GM19452 (cell line): Measurements from ENCODE around the gene TRIO.

Source experiments
- ATAC-seq: cut with Tn5 transposase; IDR thresholded peaks from one replicate; pipeline ENCODE4 v1.9.1; 2021; ENCODE audit not compliant: unreplicated experiment

The TRIO gene

DNA sequence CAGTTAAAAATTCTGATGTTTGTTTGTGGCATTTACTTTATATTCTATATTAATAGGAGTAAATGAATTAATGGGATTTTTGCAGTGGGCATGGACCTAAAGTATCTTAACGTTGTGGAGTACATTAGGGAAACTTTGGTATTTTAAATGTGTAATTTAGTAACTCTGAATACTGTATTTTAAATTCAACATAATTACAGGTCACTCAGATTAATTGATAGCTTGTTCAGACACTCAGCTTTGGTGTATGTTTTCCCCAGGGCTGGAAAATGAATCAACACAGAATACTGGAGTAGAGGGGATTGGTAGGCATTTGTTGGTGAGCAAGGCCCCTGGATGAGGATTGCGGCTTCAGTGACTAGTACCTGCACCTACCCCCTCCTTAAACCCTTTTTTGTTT, 117.5 kb downstream of the TRIO start:
- no peak for ATAC-seq

DNA sequence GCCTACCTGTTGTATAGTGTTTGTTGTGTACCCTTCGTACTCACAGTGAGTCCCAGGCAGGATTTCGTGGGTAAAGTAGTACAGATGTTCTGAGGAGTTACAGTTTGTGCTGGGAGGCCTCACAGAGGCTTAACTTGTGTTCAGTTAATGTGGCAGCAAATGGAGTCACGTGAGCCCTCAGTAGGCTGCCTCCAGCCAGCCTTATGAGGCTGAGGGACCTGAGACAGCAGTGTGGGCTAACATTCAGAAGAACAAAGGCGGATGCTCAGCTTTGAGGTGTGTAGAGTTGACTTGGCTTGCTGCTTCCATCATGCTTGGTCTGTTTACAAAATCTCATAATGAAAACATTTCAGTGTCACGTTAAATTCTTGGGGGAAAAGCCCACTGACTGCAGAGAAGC, 118.1 kb downstream of the TRIO start:
- no peak for ATAC-seq

DNA sequence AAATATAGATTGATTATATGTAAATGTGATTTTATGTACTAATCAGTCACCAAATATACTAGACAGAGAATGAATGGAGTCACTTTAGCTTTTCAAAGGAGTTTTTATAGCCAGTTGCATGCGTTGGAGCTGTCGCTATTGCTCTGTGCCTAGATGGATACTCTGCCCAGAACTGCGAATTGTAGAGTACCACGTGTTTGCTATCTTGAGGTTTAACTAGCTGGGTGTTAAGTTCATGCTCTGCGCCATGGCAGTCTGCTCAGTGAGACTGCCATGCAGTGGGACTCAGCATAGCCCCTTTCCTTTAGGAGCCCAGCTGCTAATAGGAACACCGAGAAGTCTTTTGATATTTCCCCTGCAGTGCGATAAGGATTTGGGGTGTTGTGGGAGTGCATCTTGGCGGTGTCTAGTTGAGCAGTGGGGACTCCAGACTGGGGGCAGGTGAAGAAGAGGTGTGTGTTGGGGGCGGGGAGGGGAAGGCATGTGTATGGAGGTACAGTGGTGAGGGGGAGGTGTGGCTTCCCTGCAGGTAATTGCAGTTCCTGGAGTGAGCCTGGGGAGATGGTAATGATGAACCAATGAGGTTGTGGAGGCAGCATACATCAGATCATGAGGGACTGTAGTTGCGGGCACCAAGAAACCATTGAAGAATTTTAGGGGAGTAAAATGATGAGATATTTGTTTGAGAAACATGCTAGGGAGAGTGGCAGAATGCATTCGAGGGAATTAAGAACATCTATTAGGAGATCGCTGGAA, 118.9 kb downstream of the TRIO start:
- no peak for ATAC-seq

GRCh38 chr5:14263113-14263512, 120.0 kb downstream of the TRIO start:
- ATAC-seq, result no peak

GRCh38 chr5:14263699-14264098, 120.6 kb downstream of the TRIO start:
- ATAC-seq, result no peak

GRCh38 chr5:14264605-14265316, 121.6 kb downstream of the TRIO start:
- peak; percentile 87 for ATAC-seq

- no peak for ATAC-seq
Measured at GRCh38 chr5:14265570-14265969, 122.4 kb downstream of the TRIO start.

DNA sequence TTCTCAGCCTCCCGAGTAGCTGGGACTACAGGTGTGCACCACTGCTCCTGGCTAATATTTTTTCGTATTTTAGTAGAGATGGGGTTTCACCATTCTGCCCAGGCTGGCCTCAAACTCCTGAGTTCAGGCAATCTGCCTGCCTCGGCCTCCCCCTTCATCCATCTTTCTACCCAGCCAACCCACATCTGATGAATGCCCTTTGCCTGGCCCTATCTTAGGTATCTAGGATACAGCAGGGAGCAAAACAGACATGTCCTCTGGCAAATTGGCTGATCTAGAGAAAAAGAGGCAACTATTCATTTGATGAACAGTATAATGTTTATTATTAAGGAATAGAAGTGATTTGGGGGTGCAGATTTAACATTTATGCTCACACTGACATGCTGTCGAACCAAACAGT, 123.0 kb downstream of the TRIO start:
- no peak for ATAC-seq

- ATAC-seq, result no peak
Measured at GRCh38 chr5:14266686-14267085, 123.5 kb downstream of the TRIO start.

- ATAC-seq, result no peak
Measured at GRCh38 chr5:14267166-14267838, 124.2 kb downstream of the TRIO start.

DNA sequence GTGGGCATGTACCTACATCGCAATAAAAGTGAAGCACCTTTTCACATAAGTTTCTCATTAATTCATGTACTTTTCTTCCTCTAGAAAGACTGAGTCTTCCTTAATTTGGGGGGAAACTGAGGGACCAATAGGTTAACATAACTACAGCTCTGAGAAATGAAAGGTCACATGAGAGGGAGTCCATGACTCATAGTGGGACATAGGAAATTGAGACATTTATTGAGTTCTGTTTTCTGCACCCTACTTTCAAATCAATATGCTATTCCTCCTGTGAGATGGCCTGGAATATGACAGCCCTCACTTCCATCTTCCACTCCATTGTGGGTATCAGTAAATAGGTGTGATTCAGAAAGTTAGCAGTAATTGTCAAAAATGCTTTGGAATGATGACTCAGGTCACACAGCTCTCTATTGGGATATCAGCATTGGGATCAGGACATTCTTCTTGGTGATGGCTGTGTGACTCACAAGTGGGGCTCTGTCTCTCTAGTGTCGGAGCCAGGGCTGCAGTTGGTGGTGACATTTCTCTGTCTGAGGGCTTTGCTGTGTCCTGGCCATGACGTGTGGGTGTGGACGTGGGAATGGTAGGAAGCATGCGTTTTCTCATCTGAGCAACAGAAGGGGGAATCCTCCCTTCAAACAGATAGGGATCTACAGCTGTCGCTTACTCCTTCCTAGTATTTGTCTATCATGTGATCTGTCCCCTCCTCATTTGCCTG, 125.0 kb downstream of the TRIO start:
- ATAC-seq, result no peak

- ATAC-seq, result no peak
Measured at GRCh38 chr5:14268738-14269137, 125.6 kb downstream of the TRIO start.

GRCh38 chr5:14269395-14269794, 126.3 kb downstream of the TRIO start:
- ATAC-seq, result no peak

- no peak for ATAC-seq
Measured at GRCh38 chr5:14270209-14270702, 127.1 kb downstream of the TRIO start.

DNA sequence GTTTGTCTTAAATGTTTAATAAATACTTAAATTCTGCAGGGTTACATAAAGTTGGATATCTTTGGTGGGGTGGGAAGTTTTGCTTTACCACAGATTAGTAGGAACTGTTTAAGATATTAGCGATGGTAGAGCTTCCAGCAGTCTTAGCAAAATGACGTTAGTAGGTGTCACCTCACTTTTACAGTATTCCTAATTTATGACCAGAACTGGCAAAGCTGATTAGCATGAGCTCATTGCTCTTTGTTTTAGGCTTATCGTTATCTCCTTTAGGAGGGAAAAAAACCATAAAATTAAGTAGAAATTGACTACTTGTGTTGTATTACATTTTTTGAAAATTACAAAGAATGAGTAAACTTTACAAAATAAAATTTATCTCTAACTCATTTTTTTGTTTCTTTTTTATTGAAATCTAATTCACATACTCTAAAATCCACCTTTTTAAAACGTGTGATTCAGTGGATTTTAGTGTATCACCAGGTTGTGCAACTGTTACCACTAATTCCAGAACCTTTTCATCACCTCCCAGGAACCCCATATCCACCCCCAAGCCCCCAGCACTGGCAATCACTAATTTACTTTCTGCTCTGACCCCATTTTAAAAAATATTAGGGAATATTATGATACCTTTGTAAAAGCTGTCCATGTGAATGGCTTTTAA, 129.5 kb downstream of the TRIO start:
- ATAC-seq, result no peak

GRCh38 chr5:14273207-14273767, 130.1 kb downstream of the TRIO start:
- ATAC-seq, result no peak

DNA sequence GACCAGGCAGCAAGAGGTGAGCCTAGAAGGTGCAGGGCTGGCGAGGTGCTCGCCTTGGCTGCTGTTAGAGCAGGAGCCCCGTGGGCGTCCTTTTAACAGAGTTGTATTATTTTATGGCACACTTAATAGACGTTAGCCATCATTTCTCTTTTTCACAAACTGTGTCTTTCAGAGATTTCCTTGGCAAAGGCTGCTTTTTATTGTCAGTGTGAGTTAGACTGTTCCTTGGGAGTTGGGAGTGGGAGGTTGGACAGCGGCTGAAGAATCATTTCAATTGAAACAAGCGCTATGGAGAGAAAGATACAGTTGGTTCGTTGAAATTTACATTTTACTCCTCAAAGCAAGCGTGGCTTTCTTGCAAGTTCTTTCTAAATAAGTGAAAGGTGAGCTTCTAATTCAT, 133.2 kb downstream of the TRIO start:
- ATAC-seq, result no peak

DNA sequence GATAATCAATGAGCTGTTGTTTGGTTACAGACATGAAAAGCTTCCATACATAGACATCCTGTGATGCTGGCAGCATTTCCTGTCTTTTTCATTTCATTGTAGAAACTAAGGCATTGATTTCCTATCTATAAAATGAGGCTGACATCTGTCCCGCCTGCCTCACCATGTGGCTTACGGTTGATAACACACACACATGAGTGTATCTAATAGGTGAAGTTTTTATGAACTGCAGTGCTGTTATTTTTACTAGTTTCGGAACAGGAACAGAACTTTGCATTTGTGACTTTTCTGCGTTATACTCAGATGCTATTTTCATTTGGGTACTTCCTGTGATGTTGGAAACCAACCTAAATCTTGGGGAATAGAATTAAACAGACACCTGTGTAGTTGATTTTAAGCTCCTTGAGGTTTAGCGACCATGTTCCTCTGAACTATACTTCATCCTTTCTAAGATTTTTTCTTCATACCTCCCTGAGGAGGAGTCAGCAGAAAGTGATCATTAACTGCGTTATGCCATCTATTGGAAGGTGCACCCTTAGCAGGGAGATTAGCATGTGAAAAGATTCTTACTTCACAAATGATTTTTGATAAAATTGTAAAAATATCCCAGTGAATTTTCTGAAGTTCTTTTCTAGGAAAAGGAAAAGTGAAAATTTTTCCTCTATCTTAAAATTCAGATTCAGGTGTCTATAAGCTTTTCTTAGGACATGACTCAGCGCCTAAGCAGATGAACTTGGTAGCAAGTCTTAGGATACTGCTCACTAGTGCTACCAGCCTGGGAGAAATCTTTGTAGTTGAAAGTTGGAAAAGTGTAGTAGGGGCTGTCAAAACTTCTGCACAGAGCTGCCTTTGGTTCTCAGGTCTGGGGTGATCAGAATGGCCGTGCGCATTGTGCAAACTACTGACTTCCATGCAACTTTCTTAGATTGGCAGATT, 134.5 kb downstream of the TRIO start:
- peak; percentile 48 for ATAC-seq

DNA sequence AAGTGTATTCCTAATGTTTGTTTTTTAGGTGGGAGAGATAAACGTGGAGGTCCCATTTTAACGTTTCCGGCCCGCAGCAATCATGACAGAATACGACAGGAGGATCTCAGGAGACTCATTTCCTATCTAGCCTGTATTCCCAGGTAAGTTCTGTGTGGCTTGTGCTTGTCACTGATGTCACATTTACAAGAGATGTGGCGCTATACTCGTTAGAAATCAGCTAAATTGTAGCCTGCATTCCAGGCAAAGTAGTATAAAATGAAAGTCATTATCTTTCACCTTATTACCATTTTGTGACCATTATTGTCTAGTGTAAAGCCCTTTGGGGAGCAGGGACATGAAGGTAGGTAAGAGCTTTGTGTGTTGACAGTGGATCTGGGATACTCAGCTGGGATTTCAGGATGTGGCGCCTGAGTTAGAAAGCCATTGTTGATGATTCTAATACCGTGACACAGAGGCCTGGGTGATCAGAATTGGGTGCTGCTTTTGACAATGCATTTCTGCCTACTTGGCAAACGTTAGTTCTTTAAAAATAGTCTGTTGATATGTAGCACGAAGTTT, 137.2 kb downstream of the TRIO start:
- no peak for ATAC-seq
